Hair follicular keratinocyte (primary cell): Measurements from ENCODE around the gene TBL1XR1. TPM values are rescaled to one million over a fixed set of nuclear protein-coding genes. Genes with fewer than 3 reads are reported as not detected.

ENCODE experiments used
- total RNA-seq: library from RNA; depleted of rRNA; stranded (reverse); fragments of >200 nt; gene quantifications from 2 replicates; pipeline ENCODE4 v1.2.3, GENCODE V29; 2015

Gene TBL1XR1
- 56.0 and 66.8 TPM in 2 replicates for total RNA-seq

DNA sequence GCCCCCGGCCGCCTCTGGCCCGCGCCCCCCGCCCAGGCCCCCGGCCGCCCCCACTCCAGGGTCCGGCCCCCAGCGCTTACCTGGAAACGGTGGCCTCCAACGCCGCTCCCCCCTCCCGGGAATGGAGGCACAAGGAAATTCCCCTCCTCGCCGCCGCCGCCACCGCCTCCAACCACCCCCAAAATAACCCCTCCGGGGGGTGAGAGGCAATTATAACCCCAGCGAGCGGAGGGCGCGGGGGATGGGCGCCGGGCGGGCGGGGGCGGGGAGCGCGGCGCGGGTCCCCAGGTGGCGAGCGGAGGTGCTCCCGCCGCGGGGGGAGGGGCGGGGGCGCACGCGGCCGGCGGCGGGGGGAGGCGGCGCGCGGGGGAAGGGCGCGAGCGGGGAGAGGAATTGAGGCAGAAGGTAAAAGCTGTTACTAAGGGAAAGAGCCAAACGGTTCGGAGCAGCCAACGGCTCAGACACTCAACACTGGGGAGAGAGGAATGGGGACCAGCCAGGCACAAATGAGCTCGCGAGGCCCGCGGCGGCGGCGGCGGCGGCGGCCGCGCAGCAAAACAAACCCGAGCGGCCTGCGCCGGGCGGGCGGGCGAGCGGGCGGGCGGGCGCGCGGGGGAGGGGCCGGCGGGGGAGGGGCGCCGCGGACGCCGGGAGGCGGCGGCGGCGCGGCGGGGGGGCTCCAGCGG is at the start of gene TBL1XR1:
TSS of gene TBL1XR1 (minus strand) at position 442 of the 686 bp plus-strand sequence. CDS start 132,505 bp downstream, outside the sequence.

